Measurements from ENCODE around the gene SOX9. TPM values are rescaled to one million over a fixed set of nuclear protein-coding genes. Genes with fewer than 3 reads are reported as not detected.

The SOX9 gene
- total RNA-seq, 2 donors from 2014 or later, result 52.3 to 74.2 TPM

DNA sequence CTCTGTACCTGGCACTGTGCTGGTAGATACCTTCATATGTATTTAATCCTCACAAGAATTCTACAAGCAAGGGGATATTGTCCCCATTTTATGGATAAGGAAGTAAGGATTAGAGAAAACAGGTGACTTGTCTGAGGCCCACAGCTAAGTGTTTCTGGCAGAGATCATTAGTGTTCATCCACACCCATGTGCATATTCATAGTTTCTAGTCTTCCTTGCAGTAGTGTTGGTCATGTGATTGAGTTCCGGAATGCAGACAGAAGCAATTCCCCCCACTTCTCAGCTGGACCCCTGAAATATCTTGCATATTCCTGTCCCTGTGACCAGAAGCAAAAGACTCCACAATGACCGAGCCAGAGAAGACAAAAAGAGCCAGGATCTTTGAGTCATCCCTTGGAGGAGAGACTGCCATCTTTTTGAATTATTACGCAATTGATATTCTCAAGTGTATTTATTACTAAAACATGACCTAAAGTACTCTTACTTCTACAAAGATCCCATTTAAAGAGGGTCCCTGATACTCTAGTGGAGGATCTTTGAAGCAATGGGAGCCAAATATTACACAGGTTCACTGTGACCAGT lies 43.4 kb downstream of the SOX9 start:
- Histone ChIP-seq H3K9ac (ENCODE audit: low read depth in 2 of 2, low read length in 2 of 2) (no peak overlapping the region), H3K4me1 (no peaks in the 10 kb centered on the region), H3K27me3 (no peaks in the 10 kb centered on the region), H3K9me3 (no peaks in the 10 kb centered on the region), H3K36me3 (no peaks in the 10 kb centered on the region), H3K4me3 (no peak overlapping the region), H3K27ac (no peak overlapping the region)
- DNase-seq, result no peak
- TF ChIP-seq, protein P1, sequence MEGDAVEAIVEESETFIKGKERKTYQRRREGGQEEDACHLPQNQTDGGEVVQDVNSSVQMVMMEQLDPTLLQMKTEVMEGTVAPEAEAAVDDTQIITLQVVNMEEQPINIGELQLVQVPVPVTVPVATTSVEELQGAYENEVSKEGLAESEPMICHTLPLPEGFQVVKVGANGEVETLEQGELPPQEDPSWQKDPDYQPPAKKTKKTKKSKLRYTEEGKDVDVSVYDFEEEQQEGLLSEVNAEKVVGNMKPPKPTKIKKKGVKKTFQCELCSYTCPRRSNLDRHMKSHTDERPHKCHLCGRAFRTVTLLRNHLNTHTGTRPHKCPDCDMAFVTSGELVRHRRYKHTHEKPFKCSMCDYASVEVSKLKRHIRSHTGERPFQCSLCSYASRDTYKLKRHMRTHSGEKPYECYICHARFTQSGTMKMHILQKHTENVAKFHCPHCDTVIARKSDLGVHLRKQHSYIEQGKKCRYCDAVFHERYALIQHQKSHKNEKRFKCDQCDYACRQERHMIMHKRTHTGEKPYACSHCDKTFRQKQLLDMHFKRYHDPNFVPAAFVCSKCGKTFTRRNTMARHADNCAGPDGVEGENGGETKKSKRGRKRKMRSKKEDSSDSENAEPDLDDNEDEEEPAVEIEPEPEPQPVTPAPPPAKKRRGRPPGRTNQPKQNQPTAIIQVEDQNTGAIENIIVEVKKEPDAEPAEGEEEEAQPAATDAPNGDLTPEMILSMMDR (IDR thresholded peaks at IDR 0.05), result no peak
- intact Hi-C loops (cut with DNase I), result no loop called here

DNA sequence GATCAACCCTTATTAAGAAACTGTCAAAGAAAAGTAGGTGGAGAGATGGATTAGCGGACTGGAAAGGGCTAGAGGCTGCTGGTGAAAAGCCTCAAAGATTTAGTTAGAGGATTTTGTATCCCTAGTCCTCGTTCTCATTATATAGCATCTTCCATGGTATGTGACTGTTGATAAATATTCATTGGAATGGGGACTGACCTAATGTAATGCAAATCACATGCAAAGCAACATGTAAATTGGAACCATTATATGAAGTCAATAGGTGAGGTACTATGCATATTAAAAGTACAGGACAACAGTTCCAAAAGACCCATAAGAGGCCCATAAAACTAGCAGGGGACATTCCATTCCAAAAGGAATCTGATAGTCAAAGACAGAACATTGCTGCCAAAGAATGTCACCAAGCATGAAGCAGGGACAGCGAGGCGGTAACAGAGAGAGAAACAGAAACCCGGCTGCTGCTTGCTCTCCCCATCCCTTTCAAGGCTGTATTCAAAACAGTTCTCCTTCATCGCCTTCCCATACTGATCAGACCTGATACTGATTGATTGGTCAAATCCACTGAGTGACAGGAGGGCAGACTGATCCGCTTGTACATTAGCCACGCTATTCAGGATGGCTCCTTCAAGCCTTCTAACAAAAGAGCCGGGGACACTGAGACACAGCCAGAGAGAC lies 44.5 kb downstream of the SOX9 start:
- Histone ChIP-seq H3K27ac (no peak overlapping the region), H3K27me3 (no peaks in the 10 kb centered on the region), H3K9me3 (no peaks in the 10 kb centered on the region), H3K9ac (ENCODE audit: low read depth in 2 of 2, low read length in 2 of 2) (no peak overlapping the region), H3K36me3 (no peaks in the 10 kb centered on the region), H3K4me1 (no peaks in the 10 kb centered on the region), H3K4me3 (no peak overlapping the region)
- DNase-seq, result no peak
- intact Hi-C loops (cut with DNase I), result no loop called here
- TF ChIP-seq, protein P1 (IDR thresholded peaks at IDR 0.05), result no peak

DNA sequence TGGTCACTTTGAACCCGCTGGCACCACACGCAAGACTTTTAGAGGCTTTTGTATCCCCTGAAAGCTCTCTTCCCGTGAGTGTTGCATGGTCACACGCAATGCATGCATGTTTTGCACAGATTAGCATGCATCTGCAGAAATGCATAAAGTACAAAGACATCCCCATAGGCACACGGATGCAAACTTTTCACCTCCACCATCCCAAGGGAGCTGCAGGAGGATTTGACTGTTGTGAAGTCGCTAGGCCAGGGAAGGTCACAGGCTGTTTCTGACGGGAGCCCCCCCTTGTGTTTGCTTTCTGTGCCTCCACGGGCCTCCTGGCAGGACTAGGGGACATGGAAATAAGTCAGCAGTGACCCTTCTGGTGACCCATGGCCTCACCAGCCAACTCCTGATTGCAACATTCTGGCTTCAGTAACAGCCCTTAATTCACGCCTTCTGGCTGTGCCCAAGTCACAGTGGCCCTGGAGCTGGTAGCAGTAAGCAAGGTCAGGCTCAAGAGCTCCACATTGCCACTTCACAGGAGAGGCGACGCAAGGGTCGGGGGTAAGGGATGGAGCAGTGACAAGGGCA lies 45.1 kb downstream of the SOX9 start:
- Histone ChIP-seq H3K4me1 (no peaks in the 10 kb centered on the region), H3K9ac (ENCODE audit: low read depth in 2 of 2, low read length in 2 of 2) (no peak overlapping the region), H3K9me3 (no peaks in the 10 kb centered on the region), H3K27me3 (no peaks in the 10 kb centered on the region), H3K36me3 (no peaks in the 10 kb centered on the region), H3K4me3 (no peak overlapping the region), H3K27ac (no peak overlapping the region)
- TF ChIP-seq, protein P1 (IDR thresholded peaks at IDR 0.05), result no peak
- DNase-seq, result no peak
- intact Hi-C loops (cut with DNase I), result no loop called here

GRCh38 chr17:72167593-72167992 lies 46.8 kb downstream of the SOX9 start:
- Histone ChIP-seq H3K9ac (ENCODE audit: low read depth in 2 of 2, low read length in 2 of 2) (no peak overlapping the region), H3K27ac (no peak overlapping the region), H3K36me3 (no peaks in the 10 kb centered on the region), H3K4me1 (no peaks in the 10 kb centered on the region), H3K9me3 (no peaks in the 10 kb centered on the region), H3K4me3 (no peak overlapping the region), H3K27me3 (no peaks in the 10 kb centered on the region)
- TF ChIP-seq, protein P1 (IDR thresholded peaks at IDR 0.05), result no peak
- intact Hi-C loops (cut with DNase I), result no loop called here
- no peak for DNase-seq

GRCh38 chr17:72169823-72170222 lies 49.0 kb downstream of the SOX9 start:
- Histone ChIP-seq H3K36me3 (no peaks in the 10 kb centered on the region), H3K4me3 (no peak overlapping the region), H3K9me3 (no peaks in the 10 kb centered on the region), H3K27me3 (no peaks in the 10 kb centered on the region), H3K4me1 (no peaks in the 10 kb centered on the region), H3K27ac (no peak overlapping the region), H3K9ac (ENCODE audit: low read depth in 2 of 2, low read length in 2 of 2) (no peak overlapping the region)
- TF ChIP-seq, protein P1 (IDR thresholded peaks at IDR 0.05), result no peak
- intact Hi-C loops (cut with DNase I), result no loop called here
- DNase-seq, result no peak

Data from colonic mucosa (tissue), 4 donors.